Gastroesophageal sphincter (tissue), 4 donors: Measurements from ENCODE around the gene RYR3. TPM values are rescaled to one million over a fixed set of nuclear protein-coding genes. Genes with fewer than 3 reads are reported as not detected.

Experiments
- ATAC-seq: fragments of 150-250 bp; one replicate; pipeline ENCODE4 v1.9.1; 2016; ENCODE audit warnings: mild to moderate bottlenecking, moderate library complexity
- H3K27ac ChIP-seq, 4 donors: fragments of 200-600 bp; sonication (generic) in 3 of 4; 1 replicate in 3 of 4; 2 replicates in 1 of 4; pipeline ENCODE4 v1.5.1; 2016 to 2019
- H3K27me3 ChIP-seq: fragments of 200-600 bp; sonication (generic); one replicate; pipeline ENCODE4 v1.5.1; 2019
- H3K36me3 ChIP-seq, 2 donors: fragments of 200-600 bp; sonication (generic); one replicate each; pipeline ENCODE4 v1.5.1; 2019; ENCODE audit warnings: control low read depth in 1 of 2
- H3K4me1 ChIP-seq, 3 donors: fragments of 200-600 bp; sonication (generic); 1 replicate in 2 of 3; 2 replicates in 1 of 3; pipeline ENCODE4 v1.5.1; 2016 to 2019; ENCODE audit warnings: control low read depth in 2 of 3
- H3K4me3 ChIP-seq, 2 donors: fragments of 200-600 bp; sonication (generic); one replicate each; pipeline ENCODE4 v1.5.1; 2019; ENCODE audit warnings: mild to moderate bottlenecking in 1 of 2, moderate library complexity in 1 of 2
- H3K9me3 ChIP-seq, 3 donors: fragments of 200-600 bp; sonication (generic); one replicate each; pipeline ENCODE4 v1.5.1; 2017 to 2019; ENCODE audit warnings: control low read depth in 2 of 3
- CTCF ChIP-seq, 4 experiments: fragments of 200-600 bp in 2 of 4; fragments of 450-650 bp in 2 of 4; sonication (generic) in 1 of 4; IDR thresholded peaks; one replicate each; pipeline ENCODE4 v1.5.1; 2017 to 2019; ENCODE audit warnings: antibody characterized with exemption in 4 of 4, mild to moderate bottlenecking in 2 of 4, moderate library complexity in 2 of 4
- EP300 ChIP-seq: sonication (generic); formaldehyde crosslinking; IDR thresholded peaks from one replicate; pipeline ENCODE4 v1.6.1; 2017; ENCODE audit warnings: antibody characterized with exemption, mild to moderate bottlenecking
- POLR2A ChIP-seq, 2 donors: fragments of 450-650 bp; IDR thresholded peaks; one replicate each; pipeline ENCODE4 v1.6.1; 2017; ENCODE audit warnings: antibody characterized with exemption in 2 of 2, mild to moderate bottlenecking in 2 of 2, moderate library complexity in 1 of 2
- POLR2AphosphoS5 ChIP-seq: sonication (generic); formaldehyde crosslinking; IDR thresholded peaks from one replicate; pipeline ENCODE4 v1.6.1; 2017; ENCODE audit warnings: antibody characterized with exemption
- WGBS, 2 donors: methylation state at CpG; one replicate each; pipeline ENCODE4 v1.1.5; 2018; ENCODE audit warnings: low coverage in 1 of 2; 5-methylcytosine and 5-hydroxymethylcytosine counted together
- total RNA-seq, 4 donors: library from RNA; depleted of rRNA; stranded (reverse); fragments of >200 nt; gene quantifications; one replicate each; pipeline ENCODE4 v1.1.0, GENCODE V29; 2016

Gene RYR3
- total RNA-seq, 4 donors from 2014 or later, result 3.5 to 10.2 (median 6.2) TPM

- no peak overlapping the region for H3K4me3 ChIP-seq
- 83% methylated on average over 2 of the region's 2 CpGs; no CpG with 5 or more reads in 1 of the 2 donors for WGBS, 2 donors
- peaks cover 0 to 8% (median 0%) of the 10 kb centered on the region in 3 donors for H3K9me3 ChIP-seq
- no peaks in the 10 kb centered on the region for H3K27me3 ChIP-seq
- TF ChIP-seq POLR2A (IDR thresholded peaks at IDR 0.05) (no peak), EP300 (no peak), CTCF (IDR thresholded peaks at IDR 0.05) (no peak), POLR2AphosphoS5 (no peak)
- peaks cover 0 to 23% of the 10 kb centered on the region in 2 donors for H3K36me3 ChIP-seq
- ATAC-seq, result no peak
- H3K27ac ChIP-seq, result no peak overlapping the region
- H3K4me1 ChIP-seq, result no peaks in the 10 kb centered on the region
Observed at GRCh38 chr15:33476908-33477307, 166.1 kb downstream of the RYR3 start.

DNA sequence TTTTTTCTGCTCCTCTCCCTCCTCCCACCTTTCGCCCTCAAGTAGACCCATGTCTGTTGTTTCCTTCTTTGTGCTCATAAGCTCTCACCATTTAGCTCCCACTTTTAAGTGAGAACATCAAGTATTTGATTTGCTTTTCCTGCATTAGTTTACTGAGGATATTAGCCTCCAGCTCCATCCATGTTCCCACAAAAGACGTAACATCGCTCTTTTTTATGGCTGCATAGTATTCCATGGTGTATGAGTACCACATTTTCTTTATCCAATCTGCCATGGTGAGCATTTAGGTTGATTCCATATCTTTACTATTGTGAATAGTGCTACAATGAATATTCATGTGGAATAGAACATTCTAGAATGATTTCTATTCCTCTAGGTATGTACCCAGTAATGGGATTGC, 178.6 kb downstream of the RYR3 start:
- Histone ChIP-seq H3K4me1 (no peaks in the 10 kb centered on the region), H3K27me3 (no peaks in the 10 kb centered on the region), H3K36me3 (no peaks in the 10 kb centered on the region), H3K9me3 (no peaks in the 10 kb centered on the region), H3K27ac (no peak overlapping the region), H3K4me3 (no peak overlapping the region)
- WGBS, 2 donors, result 94 to 97% methylated on average over 3 of the region's 3 CpGs
- no peak for ATAC-seq
- TF ChIP-seq EP300, result no peak
- TF ChIP-seq POLR2A (IDR thresholded peaks at IDR 0.05), result no peak
- no peak for TF ChIP-seq CTCF (IDR thresholded peaks at IDR 0.05)
- TF ChIP-seq POLR2AphosphoS5, result no peak

DNA sequence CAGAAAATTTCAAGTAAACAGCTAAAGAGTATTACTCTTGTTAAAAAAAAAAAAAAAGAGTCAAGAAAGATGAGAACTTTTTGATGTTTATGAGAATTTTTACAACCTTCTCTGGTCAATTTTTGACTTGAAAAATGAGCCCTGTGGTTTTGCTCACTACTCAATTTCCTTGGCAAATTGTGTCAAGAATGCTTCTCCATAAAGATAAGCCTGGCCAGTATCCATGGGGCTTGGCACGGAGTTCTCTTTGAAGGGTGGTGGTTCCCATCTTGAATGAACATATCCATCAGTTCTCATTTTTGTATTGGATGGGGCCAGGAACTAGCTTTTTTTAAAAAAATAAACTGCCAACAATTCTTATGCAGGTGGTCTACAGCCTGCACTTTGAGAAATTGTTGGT, 179.9 kb downstream of the RYR3 start:
- WGBS, 2 donors, result 75% methylated on average over 1 of the region's 1 CpG; no CpG with 5 or more reads in 1 of the 2 donors
- Histone ChIP-seq H3K4me1 (no peaks in the 10 kb centered on the region), H3K36me3 (no peaks in the 10 kb centered on the region), H3K9me3 (no peaks in the 10 kb centered on the region), H3K27ac (no peak overlapping the region), H3K4me3 (no peak overlapping the region), H3K27me3 (no peaks in the 10 kb centered on the region)
- no peak for TF ChIP-seq EP300
- no peak for TF ChIP-seq POLR2AphosphoS5
- no peak for TF ChIP-seq POLR2A (IDR thresholded peaks at IDR 0.05)
- no peak for TF ChIP-seq CTCF (IDR thresholded peaks at IDR 0.05)
- no peak for ATAC-seq

GRCh38 chr15:33492434-33493052, 181.8 kb downstream of the RYR3 start:
- Histone ChIP-seq H3K4me3 (no peak overlapping the region), H3K27ac (no peak overlapping the region), H3K27me3 (no peaks in the 10 kb centered on the region), H3K36me3 (no peaks in the 10 kb centered on the region), H3K4me1 (no peaks in the 10 kb centered on the region), H3K9me3 (no peaks in the 10 kb centered on the region)
- ATAC-seq, result no peak
- WGBS, 2 donors, result 53 to 74% methylated on average over 3 to 4 of the region's 6 CpGs
- TF ChIP-seq EP300, result no peak
- no peak for TF ChIP-seq CTCF (IDR thresholded peaks at IDR 0.05)
- TF ChIP-seq POLR2AphosphoS5, result no peak
- no peak for TF ChIP-seq POLR2A (IDR thresholded peaks at IDR 0.05)

- TF ChIP-seq EP300, result no peak
- TF ChIP-seq CTCF (IDR thresholded peaks at IDR 0.05), result no peak
- no peak for TF ChIP-seq POLR2AphosphoS5
- no peak for TF ChIP-seq POLR2A (IDR thresholded peaks at IDR 0.05)
- Histone ChIP-seq H3K36me3 (no peaks in the 10 kb centered on the region), H3K4me1 (no peaks in the 10 kb centered on the region), H3K4me3 (no peak overlapping the region), H3K27me3 (no peaks in the 10 kb centered on the region), H3K9me3 (no peaks in the 10 kb centered on the region), H3K27ac (no peak overlapping the region)
- no peak for ATAC-seq
Observed at GRCh38 chr15:33494306-33494705, 183.5 kb downstream of the RYR3 start.
